Endothelial cell (in vitro differentiated cells): ENCODE measurements around the gene CXCR5. TPM values are rescaled to one million over a fixed set of nuclear protein-coding genes. Genes with fewer than 3 reads are reported as not detected.

ENCODE experiments used
- DNase-seq: peaks from one replicate; pipeline ENCODE4 v3.0.0; 2021; ENCODE audit warnings: low spot score
- H3K27ac Mint-ChIP-seq: one replicate; pipeline ENCODE4 v1.8.0; 2021; ENCODE audit warnings: mixed read lengths, inconsistent platforms; ENCODE audit not compliant: unreplicated experiment
- H3K27me3 Mint-ChIP-seq: one replicate; pipeline ENCODE4 v1.8.0; 2021; ENCODE audit warnings: mild to moderate bottlenecking, moderate library complexity, mixed read lengths, inconsistent platforms; ENCODE audit not compliant: unreplicated experiment
- H3K36me3 Mint-ChIP-seq: one replicate; pipeline ENCODE4 v1.8.0; 2021; ENCODE audit warnings: mild to moderate bottlenecking, low read depth, mixed read lengths, inconsistent platforms; ENCODE audit not compliant: unreplicated experiment
- H3K4me1 Mint-ChIP-seq: one replicate; pipeline ENCODE4 v1.8.0; 2021; ENCODE audit warnings: mild to moderate bottlenecking, mixed read lengths, inconsistent platforms; ENCODE audit not compliant: unreplicated experiment
- H3K4me3 Mint-ChIP-seq: one replicate; pipeline ENCODE4 v1.8.0; 2021; ENCODE audit warnings: mild to moderate bottlenecking, mixed read lengths, inconsistent platforms; ENCODE audit not compliant: unreplicated experiment
- H3K9me3 Mint-ChIP-seq: one replicate; pipeline ENCODE4 v1.8.0; 2021; ENCODE audit warnings: mixed read lengths, inconsistent platforms; ENCODE audit not compliant: unreplicated experiment
- CTCF ChIP-seq: fragments of 200-600 bp; sonication (generic); IDR thresholded peaks from one replicate; pipeline ENCODE4 v1.5.0; 2021; ENCODE audit warnings: antibody characterized with exemption; ENCODE audit not compliant: unreplicated experiment
- total RNA-seq: library from RNA; stranded (reverse); fragmentation: NEBNext Ultra II Directional; extraction: Animal tissue kit (Norgen Biotek cat#: 25700); gene quantifications from one replicate; pipeline ENCODE4 v1.2.1, GENCODE V29; 2021; ENCODE audit not compliant: unreplicated experiment

Gene CXCR5
- total RNA-seq, 1 donor from 2014 or later, result not detected

DNA sequence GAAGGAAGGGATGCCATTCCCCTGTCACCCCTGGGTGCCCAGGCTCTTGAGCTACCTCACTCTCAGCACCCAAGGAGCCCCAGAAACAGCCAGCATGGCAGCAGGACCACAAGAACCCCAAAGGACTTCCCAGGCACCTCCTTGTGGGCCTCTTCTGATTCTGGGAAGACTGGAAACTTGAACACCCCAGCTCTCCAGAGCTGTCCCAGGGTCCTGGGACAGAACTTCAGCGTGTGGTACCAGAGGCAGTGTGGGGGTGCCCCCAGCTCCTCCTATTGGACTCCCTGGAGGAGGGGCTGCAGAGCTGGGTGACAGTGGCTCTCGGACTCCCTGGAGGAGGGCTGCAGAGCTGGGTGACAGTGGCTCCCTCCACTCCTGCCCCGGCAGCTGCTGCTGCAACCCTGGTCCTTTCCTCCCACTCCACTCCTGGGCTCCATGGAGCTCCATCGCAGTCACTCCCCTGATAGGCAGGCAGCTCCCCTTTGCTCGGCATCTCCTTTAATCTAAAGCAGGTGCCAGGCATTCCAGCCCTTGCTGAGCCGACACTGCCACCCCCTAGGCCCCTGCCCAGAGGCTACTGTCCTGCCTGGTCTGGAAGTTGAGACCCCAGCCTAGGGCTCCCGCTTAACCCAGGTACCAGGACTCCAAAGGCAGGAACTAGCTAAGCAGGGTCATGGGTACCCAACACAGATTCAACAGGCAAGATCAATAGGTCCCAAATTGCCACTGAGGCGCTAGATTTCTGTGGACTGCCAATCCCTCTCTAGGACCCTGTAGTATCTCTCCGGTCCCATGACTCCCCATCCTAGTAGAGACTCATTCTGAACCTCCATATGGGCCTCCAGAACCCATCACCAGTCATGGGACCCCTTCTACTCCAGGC is 39.3 kb downstream of the CXCR5 start:
- H3K27me3 Mint-ChIP-seq, result peaks cover 25% of the 10 kb centered on the region
- no peak overlapping the region for H3K27ac Mint-ChIP-seq
- DNase-seq, result no peak
- H3K4me3 Mint-ChIP-seq, result peak overlapping the region; percentile 92
- no peaks in the 10 kb centered on the region for H3K9me3 Mint-ChIP-seq
- TF ChIP-seq CTCF, result no peak
- H3K36me3 Mint-ChIP-seq, result peaks cover 3% of the 10 kb centered on the region
- H3K4me1 Mint-ChIP-seq, result peaks cover 55% of the 10 kb centered on the region

DNA sequence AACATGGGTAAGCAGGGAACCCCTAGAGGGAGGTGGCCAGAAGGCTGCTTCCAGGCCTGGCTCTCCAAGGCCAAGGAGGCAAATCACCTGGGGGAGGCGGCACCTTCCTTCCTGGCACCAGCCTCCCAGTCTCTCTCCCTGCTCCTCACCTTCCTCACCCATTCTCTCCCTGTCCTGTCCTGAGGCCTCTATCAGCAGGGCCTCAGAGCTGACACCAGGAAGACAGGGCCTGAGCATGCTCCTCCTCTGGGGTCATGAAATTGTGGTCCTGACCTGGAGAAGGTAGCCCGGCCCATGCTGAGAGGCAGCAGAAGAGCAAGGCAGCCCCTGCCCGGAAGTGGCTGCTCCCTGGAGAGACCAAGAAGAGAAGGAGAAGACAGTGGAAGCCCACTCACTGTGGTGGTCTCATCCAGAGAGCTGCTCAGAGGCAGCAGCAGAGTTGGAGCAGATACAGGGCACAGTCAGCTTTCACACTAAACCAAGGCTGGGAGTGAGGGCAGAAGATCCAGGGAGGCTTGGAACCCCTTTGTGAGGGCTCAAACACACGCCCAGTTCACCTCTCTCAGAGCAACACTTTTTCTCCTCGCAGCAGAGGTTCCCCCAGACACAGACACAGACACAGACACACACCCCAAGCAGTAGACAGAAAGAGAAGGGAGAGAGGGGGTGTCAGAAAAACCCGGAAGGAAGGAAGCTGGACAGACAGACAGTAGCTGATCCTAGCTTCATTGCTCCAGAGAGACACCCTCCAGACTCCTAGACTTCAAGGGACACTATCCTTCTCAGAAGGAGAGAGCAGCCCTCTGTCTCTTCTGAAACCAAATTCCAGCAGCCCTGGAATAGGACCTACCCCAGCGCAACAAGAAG is 40.3 kb downstream of the CXCR5 start:
- Mint-ChIP-seq H3K4me3 (peak overlapping the region; percentile 92), H3K36me3 (peaks cover 3% of the 10 kb centered on the region), H3K27me3 (peaks cover 25% of the 10 kb centered on the region), H3K27ac (peak overlapping the region; percentile 37), H3K9me3 (no peaks in the 10 kb centered on the region), H3K4me1 (peaks cover 55% of the 10 kb centered on the region)
- no peak for DNase-seq
- no peak for TF ChIP-seq CTCF

DNA sequence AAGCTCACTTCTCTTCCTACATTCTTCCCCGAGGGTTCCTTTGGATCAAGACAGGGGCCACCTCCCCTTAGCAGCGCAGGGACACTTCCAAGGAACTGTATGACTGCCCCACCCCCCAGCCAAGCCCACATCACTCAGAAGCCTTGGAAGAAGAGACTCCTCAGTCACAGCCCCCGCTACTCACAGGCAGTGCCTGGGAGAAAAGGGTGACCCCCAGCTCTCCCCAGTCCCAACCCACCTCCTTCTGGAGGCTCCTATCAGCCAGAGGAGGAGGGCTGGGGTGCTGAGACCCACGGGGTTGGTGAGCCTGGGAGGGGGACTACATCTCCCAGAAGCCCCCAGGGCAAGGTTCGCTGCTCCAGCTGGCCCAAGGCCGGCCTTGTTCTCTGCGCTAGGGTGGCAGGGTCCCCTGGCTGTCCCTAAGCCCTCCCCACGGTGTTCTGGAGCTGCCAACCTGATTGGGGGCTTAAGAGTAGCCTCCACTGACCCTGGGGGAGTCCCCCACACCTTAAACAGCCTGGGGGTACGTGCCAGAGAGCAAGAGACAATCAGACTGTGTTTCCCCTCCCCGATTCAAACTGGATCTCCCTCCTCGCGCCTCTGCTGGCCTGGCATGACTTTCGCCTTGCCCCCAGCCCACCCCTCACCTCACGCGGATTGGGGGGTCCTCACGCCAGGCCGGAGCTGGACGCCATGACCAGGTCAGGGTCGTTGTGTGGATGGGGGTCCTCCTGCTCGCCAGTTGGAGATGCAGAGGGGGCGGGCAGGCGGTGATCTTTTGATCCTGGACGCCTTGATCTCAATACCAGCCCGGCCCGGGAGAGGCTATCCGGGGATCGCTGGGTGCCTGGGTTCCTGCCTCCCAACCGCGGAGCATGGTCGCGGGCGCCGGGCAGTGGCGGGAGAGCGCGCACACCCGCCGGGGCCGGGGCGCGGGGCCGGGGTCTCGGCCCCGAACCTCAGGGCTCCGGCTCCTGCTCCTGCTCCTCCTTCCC is 41.2 kb downstream of the CXCR5 start:
- Mint-ChIP-seq H3K4me3 (peak overlapping the region; percentile 92), H3K27me3 (peaks cover 25% of the 10 kb centered on the region), H3K27ac (peak overlapping the region; percentile 83), H3K36me3 (peaks cover 3% of the 10 kb centered on the region), H3K4me1 (peaks cover 47% of the 10 kb centered on the region), H3K9me3 (no peaks in the 10 kb centered on the region)
- peak; percentile 63 for DNase-seq
- TF ChIP-seq CTCF, result no peak

DNA sequence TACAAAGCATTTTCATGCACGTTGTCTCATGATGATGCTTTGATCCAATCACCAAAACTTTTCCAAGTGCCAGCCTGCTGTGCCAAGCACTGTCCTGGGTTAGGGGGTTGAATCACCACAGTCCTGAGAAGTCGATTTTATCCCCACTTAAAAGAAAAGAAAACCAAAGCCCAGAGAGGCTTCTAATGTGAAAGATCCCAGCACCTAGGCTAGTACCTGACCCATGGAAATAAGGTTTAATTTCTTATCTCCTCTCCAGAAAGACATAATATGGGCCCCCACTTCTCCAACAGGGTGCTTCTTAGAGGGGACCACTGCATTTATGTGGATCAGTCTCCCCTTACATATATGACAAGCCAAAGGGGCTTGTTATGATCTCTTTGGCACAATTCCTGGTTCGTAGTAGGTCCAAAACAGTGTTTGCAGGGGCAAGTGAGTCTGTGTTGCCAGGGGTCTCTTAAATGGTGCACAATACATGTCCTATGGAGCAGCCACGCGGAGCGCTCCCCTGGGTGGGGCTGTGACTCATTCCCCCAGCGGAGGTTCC is 43.9 kb downstream of the CXCR5 start:
- no peak for TF ChIP-seq CTCF
- H3K4me3 Mint-ChIP-seq, result peak overlapping the region; percentile 97
- no peak overlapping the region for H3K27ac Mint-ChIP-seq
- peaks cover 19% of the 10 kb centered on the region for H3K27me3 Mint-ChIP-seq
- peaks cover 39% of the 10 kb centered on the region for H3K4me1 Mint-ChIP-seq
- H3K36me3 Mint-ChIP-seq, result peaks cover 3% of the 10 kb centered on the region
- no peak for DNase-seq
- H3K9me3 Mint-ChIP-seq, result no peaks in the 10 kb centered on the region
